NCI-H2171 treated with DMSO at 0.1 percent for 48 hours (cell line): ENCODE data around the gene WFDC9.
"Not testable (repeated sequence)": the region's sequence is repeated elsewhere in the genome, so short reads cannot be mapped to it uniquely, and the experiment has no call there.

ENCODE experiments used
- DNase-seq: peaks from one replicate; lab custom pipeline; 2025; lab: John Stamatoyannopoulos, UW

The WFDC9 gene

DNA sequence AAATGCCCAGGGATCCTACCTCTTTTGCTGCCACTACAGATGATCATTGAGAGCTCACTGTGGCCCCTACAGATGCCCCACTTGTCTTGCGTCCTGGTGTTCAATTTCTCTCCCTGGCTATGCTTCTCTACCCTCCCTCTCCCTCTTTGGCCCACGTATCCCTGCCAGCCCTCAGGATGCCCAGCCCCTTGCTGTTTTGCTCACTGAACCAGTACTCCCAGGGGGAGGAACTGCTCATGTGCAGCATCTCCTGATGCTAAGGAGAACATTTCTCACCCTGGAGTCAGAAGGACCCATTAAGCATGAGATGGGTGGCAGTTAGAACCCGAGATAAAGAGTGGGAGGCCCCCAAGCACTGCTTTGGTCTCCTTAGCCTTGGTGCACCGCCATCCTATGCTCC lies at the start of gene WFDC9:
Gene WFDC9, minus strand, starts transcription at position 101 of the 400 bp plus-strand sequence. CDS start 21,103 bp downstream, outside the sequence.
- DNase-seq, result no peak

DNA sequence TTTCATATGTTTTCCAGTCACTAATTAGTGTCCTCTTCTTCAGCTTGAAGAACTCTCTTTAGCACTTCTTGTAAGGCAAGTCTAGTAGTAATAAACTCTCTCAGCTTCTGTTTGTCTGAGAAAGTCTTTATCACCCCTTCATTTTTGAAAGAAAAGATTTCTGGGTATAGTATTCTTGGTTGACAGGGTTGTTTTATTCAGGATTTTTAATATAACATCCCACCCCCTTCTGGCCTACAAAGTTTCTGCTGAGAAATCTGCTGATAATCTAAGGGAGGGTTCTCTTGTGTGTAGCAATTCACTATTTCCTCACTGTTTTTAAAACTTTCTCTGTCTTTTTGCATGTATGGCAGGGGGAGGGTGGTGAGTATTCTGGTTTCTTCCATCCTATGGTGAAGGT lies 48.6 kb upstream of the WFDC9 start:
- no peak for DNase-seq

DNA sequence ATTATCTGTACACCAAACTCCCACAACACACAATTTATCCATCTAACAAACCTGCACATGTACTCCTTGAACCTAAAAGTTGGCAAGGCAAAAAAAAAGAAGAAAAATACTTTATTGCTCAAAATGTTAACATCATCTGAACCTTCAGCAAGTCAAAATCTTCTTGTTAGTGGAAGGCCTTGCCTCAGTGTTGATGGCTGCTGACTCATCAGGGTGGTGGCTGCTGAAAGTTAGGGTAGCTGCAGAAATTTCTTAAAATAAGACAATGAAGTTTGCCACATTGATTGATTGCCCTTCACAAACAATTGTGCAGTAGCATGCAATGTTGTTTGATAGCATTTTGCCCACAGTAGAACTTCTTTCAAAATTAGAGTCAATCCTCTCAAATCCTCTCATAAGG lies 41.7 kb upstream of the WFDC9 start:
- no peak for DNase-seq

DNA sequence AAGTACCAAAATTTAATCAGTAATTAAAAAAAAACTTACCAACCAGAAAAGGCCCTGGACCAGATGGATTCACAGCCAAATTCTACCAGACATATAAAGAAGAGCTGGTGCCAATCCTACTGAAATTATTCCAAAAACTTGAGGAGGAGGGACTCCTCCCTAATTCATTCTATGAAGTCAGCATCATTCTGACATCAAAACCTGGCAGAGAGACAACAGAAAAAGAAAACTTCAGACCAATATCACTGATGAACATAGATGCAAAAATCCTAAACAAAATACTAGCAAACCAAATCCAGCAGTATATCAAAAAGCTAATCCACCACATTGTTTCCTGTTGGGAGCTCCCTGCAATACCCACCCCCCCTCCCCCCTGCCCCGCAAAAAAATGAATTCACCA lies 39.1 kb upstream of the WFDC9 start, which contains the start of gene WFDC11:
Gene WFDC11, minus strand, starts transcription at position 101 of the 400 bp plus-strand sequence. CDS start 19,639 bp downstream, outside the sequence.
- no peak for DNase-seq

DNA sequence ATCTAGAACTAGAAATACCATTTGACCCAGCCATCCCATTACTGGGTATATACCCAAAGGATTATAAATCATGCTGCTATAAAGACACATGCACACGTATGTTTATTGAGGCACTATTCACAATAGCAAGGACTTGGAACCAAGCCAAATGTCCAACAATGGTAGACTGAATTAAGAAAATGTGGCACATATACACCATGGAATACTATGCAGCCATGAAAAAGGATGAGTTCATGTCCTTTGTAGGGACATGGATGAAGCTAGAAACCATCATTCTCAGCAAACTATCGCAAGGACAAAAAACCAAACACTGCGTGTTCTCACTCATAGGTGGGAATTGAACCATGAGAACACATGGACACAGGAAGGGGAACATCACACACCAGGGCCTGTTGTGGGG lies 26.0 kb upstream of the WFDC9 start:
- DNase-seq, result not testable (repeated sequence)

DNA sequence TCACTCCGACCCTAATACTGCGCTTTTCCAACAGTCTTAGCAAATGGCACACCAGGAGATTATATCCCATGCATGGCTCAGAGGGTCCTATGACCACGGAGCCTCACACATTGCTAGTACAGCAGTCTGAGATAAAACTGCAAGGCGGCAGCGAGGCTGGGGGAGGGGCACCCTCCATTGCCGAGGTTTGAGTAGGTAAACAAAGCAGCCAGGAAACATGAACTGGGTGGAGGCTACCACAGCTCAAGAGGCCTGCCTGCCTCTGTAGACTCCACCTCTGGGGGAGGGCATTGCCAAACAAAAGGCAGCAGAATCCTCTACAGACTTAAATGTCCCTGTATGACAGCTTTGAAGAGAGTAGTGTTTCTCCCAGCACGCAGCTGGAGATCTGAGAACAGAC lies 20.6 kb upstream of the WFDC9 start:
- DNase-seq, result peak; percentile 2

DNA sequence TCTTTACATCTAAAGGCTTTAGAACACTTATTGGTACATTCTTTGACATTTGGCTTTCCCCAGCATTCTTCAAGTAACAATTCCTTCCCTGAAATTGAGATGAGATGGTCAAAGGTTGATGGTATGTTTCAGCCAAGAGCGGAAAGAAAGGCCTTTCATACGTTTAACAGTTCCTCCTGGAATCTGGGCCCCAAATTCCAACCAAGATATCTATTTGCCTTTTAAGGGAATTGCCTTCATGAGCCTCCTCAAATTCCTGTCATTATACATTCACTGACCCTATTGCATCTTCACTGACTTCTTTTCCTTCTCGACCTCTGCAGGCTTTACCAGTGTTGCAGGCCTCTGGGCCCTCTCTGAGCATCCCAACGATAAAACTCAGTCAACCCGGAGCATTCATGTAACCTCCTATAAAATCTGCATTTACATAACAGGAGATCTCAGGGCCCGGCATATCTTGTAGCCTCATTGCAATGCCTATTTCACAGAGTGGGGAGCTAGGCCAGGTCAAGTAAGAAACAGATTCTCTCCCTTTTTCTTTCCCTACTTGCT lies 18.3 kb upstream of the WFDC9 start:
- DNase-seq, result no peak

DNA sequence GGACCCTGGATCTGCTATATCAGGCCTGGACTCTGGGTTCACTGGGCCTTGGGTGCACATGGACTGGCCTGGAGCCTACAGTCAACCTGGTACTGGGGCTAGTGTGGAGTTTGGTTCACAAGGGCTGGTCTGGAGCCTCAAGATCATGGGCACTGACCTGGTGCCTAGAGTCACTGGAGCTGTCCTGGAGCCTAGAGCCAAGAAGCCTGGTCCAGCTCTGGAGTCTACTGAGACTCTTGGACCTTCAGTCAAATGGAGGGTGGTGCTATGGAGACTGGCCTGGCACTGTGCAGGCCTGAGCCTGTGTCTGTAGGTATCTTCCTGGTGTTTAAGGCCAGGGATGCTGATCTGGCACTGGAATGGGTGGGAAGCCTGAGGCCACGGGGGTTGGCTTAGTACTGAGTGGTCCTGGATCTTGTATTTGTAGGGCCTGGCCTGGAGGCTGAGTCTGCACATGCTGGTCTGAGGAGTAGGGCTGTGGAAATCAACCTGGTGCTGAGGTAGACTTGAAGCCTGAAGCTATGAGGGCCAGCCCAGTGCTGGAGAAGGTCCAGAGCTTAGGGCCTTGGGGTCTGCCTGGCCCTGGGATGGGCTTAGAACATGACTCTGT lies 16.5 kb upstream of the WFDC9 start:
- DNase-seq, result no peak

DNA sequence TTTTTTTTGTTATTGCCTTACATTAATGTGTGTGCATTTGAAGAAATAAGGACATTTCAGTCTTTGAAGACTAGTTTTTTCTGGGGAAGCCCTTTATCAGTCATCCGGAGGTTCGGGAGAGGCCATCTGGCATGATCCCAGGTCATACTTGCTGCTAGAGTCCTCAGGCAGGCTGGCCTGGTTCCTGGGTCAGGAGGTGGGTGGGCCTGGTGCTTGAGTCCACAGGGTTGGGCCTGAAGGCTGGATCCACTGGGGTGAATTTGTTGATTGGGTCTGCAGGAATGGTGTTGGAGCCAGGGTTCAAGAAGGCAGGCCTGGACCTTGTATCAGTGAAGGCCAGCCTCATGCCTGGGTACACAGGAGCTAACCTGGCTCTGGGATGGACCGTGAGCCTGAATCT lies 15.8 kb upstream of the WFDC9 start:
- DNase-seq, result no peak

DNA sequence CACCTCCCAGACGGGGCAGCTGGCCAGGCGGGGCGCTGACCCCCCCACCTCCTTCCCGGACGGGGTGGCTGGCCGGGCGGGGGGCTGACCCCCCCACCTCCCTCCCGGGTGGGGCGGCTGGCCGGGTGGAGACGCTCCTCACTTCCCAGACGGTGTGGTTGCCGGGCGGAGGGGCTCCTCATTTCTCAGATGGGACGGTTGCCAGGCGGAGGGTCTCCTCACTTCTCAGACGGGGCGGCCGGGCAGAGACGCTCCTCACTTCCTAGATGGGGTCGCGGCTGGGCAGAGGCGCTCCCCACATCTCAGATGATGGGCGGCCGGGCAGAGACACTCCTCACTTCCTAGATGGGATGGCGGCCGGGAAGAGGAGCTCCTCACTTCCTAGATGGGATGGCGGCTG lies 14.8 kb upstream of the WFDC9 start:
- not testable (repeated sequence) for DNase-seq

DNA sequence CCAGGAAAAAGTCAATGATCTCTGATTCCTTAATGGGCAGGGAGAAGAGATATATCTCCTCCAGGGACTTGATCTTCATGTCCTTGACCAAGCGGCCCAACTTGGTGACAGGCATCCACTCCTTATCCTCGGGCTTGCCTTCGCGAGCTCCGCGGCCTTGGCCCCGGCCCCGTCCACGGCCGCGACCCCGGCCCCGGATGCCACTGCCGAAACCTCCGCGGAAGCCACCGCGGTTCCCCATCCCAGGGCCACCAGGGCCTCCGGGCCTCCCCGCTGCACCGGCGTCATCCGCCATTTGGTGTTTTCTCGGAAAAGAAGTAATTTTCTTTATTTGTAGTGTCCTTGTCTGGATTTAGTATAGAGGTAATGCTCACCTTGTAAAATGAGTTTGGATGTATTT lies 10.0 kb upstream of the WFDC9 start:
- DNase-seq, result not testable (repeated sequence)

DNA sequence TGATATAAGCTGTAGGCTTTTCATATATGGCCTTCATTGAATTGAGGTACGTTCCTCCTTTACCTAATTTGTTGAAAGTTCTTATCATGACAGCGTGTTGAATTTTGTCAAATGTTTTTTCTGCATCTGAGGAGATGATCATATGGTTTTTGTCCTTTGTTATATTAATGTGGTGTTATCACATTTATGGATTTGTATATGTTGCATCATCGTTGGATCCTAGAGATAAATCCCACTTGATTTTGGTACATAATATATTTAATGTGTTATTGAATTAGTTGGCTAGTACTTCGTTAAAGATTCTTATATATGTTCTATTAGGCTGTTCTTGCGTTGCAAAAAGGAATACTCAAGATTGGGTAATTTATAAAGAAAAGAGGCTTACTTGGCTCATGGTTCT lies 8.6 kb upstream of the WFDC9 start:
- no peak for DNase-seq

DNA sequence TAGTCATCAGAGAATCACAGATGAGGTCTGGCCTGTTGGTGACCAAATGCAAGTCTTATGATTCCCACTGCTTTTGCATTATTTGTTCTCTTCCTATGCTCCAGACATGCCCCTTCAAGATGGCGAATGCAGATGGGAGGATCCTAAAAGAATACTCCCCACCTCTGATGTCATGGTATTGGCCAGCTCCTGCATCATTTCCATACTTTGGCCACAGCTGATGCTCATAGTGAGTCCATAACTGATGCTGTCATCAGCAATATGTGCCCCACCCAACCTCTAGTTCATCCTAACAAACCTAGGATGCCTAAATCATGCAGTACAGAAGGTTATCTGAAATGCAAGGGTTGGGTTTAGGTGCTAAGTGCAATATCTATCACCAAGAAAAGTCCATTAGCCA lies 5.4 kb upstream of the WFDC9 start:
- DNase-seq, result no peak

DNA sequence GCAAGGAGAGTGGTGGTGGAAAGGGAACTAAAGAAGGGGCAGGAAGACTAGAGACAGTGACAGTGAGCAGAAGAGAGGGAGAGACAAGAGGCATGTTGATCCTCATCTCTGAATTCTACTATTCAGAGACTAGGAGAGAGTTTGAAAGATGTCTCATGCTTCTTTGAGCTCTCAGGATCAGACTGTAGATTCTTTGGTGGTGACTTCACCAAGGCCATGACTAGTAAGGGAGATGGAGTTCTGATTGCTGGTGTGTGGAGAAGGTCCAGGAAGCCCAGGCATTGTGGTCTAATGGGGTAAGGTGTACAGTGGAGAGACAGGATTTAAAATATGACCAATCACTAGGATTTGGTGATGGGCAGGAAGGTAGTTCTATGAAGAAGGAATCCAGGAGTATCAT lies 713 bp downstream of the WFDC9 start:
- no peak for DNase-seq

DNA sequence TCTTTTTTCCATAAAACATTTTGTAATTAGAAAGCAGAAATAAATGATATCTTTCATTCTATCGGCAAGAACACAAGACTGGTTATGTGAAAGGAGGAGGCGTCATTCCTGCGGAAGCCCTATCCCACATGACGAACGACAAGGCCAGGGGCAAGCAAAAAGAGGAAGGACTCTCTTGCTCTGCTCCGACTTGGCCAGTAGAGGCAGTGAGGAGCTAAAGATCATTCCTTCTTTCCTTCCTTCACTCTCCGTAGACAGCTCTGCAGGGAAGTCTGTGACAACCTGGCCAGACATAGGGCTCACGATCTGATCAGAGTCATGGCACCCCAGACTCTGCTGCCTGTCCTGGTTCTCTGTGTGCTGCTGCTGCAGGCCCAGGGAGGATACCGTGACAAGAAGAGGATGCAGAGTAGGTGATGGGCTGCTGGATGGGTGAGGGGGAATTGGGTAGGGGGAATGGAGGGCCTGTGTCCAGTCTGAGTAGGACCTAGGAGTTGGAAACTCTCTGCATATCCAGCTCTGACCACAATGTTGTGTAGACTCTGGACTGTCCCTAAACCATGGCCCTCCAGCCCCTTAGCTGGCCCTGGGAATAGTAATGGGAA lies 1.5 kb downstream of the WFDC9 start, which contains the start of gene WFDC10A:
Gene WFDC10A, plus strand, starts transcription at position 244 of the 605 bp plus-strand sequence. Its CDS starts 75 bp downstream, at position 319.
- DNase-seq, result peak; percentile 56

DNA sequence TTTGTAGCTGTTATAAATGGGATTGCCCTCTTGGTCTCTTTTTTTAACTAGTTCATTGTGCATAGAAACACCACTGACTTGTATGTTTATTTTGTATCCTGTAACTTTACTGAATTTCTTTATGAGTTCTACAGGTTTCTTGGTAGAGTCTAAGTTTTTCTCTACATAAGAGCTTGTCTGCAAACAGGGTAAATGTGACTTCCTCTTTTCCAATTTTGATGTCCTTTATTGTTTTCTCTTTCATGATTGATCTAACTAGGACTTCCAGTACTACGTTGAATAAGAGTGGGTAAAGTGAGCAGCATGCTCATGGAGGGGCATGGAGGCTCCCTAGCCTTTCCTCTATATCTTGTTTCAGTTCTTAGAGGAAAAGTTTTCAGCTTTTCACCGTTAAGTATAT lies 4.5 kb downstream of the WFDC9 start:
- no peak for DNase-seq

DNA sequence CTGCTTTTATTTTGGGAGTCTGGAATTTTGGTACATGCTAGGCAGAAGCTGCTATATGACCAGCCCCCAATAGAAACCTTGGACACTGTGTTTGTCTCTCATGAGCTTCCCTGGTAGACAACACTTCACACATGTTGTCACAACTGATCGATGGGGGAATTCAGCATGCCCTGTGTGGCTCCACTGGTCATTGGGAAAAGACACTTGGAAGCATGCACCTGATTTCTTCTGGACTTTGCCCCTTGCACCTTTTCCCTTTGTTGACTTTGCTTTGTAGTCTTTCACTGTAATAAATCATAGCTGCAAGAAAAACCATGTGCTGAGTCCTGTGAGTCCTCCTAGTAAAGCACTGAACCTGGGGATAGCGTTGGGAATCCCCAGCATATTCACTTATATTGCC lies 9.5 kb downstream of the WFDC9 start:
- no peak for DNase-seq

DNA sequence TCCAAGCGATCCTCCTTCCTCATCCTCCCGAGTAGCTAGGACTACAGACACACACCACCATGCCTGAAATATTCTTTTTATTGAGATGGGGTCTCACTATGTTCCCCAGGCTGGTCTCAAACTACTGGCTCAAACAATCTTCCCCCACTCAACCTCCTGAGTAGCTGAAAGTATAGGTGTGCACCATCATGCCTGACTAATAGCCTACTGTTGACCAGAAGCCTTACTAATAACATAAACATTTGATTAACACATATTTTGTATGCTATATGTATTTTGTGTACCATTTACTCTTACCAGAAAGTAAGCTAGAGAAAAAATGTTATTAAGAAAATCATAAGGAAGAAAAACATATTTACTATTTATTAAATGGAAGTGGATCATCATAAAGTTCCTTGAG lies 13.5 kb downstream of the WFDC9 start:
- DNase-seq, result no peak

DNA sequence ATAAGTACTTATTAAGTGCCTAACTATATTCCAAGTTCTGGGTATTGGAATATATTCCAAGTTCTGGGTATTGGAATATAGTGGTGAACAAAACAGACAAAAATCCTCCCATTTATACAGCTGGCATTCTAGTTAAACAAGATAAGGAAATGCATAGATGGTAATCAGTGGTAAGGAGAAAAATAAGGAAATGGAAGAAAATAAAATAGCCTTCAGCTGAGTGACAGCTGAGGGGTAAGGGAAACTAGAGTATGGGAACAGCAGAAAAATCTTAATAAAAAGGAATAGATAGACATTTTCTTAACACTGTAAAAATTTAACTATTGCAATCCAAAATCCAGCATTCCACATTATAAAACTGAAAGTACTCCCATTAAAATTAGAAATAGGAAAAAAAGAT lies 18.8 kb downstream of the WFDC9 start:
- DNase-seq, result no peak

DNA sequence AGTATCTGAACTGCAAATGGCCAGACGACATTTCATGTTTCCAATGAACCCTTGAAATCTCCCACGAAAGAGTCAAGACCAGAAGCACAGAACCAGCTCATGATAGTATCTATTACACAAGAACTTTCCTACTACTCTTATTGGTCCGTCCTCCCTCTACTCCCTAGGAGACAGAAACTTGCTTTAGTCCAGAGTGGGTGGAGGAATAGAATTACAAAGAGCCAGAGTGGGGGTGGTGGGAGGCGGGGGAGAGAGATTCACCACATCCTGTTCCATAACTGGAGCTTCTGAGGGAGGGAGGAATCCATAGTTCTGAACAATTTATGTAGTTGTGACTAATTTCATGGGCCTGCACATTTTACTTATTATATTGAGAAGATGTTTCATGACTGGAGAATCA lies 20.0 kb downstream of the WFDC9 start:
- DNase-seq, result no peak

DNA sequence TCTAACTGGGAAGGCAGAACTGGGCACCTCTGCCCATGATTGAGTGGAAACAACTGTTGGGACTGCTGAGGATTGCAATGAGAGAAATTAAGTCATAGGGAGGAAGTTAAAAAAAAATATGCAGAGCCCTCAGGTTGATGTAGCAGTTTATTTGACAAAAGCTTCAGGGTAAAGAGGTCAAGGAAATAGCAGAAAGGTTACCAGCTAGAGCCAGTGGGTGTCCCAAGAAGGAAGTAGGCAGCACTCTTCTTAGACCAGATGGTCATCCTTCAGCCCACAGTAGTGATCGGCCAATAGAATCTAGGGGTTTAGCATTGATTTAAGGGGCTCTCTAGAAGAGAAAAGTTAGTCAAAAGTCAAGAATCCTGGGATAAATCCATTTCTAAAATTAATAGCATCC lies 23.3 kb downstream of the WFDC9 start:
- no peak for DNase-seq

DNA sequence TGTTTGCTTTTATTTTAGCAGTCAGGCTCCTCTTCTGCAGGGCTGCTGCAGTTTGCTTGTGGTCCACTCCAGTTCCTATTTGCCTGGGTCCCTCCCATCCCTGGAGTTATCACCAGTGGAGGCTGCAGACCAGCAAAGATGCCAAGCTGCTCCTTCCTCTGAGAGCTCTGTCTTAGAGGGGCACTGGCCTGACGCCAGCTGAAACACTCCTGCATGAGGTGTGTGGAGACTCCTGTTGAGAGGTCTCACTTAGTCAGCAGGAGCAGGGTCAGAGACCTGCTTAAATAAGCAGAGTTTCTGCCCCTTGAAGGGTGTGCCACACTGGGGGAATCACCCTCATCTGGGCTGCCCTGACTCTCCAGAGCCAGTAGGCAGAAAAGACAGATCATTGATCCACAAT lies 35.8 kb downstream of the WFDC9 start:
- no peak for DNase-seq

DNA sequence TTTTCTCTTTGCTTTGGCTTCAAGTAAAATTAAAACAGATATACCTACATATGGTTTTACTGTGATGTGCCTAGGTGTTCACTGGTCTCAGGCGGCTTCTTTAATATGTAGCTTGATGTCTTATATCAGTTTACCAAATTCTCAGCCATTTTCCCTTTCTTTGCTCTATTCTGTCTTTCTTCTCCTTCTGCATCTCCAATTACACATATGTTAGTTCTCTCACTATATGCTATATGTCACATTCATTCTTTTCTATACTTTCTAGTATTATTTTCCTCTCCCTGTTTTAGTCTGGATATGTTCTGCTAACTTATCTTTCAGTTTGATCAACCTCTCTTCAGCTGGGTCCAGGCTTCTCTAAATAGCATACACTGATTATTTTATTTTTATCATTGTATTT lies 37.6 kb downstream of the WFDC9 start:
- DNase-seq, result no peak
